NCI-H1694 (cell line): ENCODE measurements around the gene AP4S1.
A peak's percentile ranks its signal among the peaks of the same experiment; 100 is the strongest.
"Not testable (repeated sequence)": the region's sequence is repeated elsewhere in the genome, so short reads cannot be mapped to it uniquely, and the experiment has no call there.

ENCODE experiments used
- DNase-seq: peaks from one replicate; lab custom pipeline; 2025; lab: John Stamatoyannopoulos, UW

AP4S1 gene

GRCh38 chr14:31043379-31043778, 17.9 kb downstream of the AP4S1 start:
- no peak for DNase-seq

GRCh38 chr14:31045501-31046080, 20.1 kb downstream of the AP4S1 start:
- DNase-seq, result no peak

- no peak for DNase-seq
These were observed 22.1 kb downstream of the AP4S1 start for GRCh38 chr14:31047503-31047902.

GRCh38 chr14:31051023-31051422, 25.6 kb downstream of the AP4S1 start:
- no peak for DNase-seq

GRCh38 chr14:31051511-31051910, 26.1 kb downstream of the AP4S1 start:
- no peak for DNase-seq

- not testable (repeated sequence) for DNase-seq
These were observed 27.6 kb downstream of the AP4S1 start for GRCh38 chr14:31052905-31053586.

- no peak for DNase-seq
These were observed 31.6 kb downstream of the AP4S1 start for GRCh38 chr14:31057035-31057434.

- peak; percentile 27 for DNase-seq
These were observed 32.4 kb downstream of the AP4S1 start for GRCh38 chr14:31057701-31058364.

- DNase-seq, result no peak
These were observed 33.9 kb downstream of the AP4S1 start for GRCh38 chr14:31059152-31059924.

- DNase-seq, result no peak
These were observed 34.9 kb downstream of the AP4S1 start for GRCh38 chr14:31060253-31060875.

- not testable (repeated sequence) for DNase-seq
These were observed 37.5 kb downstream of the AP4S1 start for GRCh38 chr14:31062908-31063307.

GRCh38 chr14:31068235-31068634, 42.8 kb downstream of the AP4S1 start:
- no peak for DNase-seq

- DNase-seq, result no peak
These were observed 43.9 kb downstream of the AP4S1 start for GRCh38 chr14:31069343-31069742.

GRCh38 chr14:31070431-31070830, 45.0 kb downstream of the AP4S1 start:
- no peak for DNase-seq

- DNase-seq, result no peak
These were observed 45.7 kb downstream of the AP4S1 start for GRCh38 chr14:31071151-31071550.

GRCh38 chr14:31075144-31075543, 49.7 kb downstream of the AP4S1 start:
- no peak for DNase-seq

GRCh38 chr14:31078766-31079165, 53.3 kb downstream of the AP4S1 start:
- no peak for DNase-seq

GRCh38 chr14:31080056-31080455, 54.6 kb downstream of the AP4S1 start:
- no peak for DNase-seq

GRCh38 chr14:31080484-31080883, 55.0 kb downstream of the AP4S1 start:
- no peak for DNase-seq

GRCh38 chr14:31083781-31084180, 58.3 kb downstream of the AP4S1 start:
- no peak for DNase-seq

- no peak for DNase-seq
These were observed 58.9 kb downstream of the AP4S1 start for GRCh38 chr14:31084385-31084784.

- DNase-seq, result no peak
These were observed 59.6 kb downstream of the AP4S1 start for GRCh38 chr14:31085027-31085426.
